Skin of body (tissue), 2 donors: ENCODE results near the gene ERGIC1. TPM values are rescaled to one million over a fixed set of nuclear protein-coding genes. Genes with fewer than 3 reads are reported as not detected.

Experiments used
- DNase-seq: peaks from one replicate; lab custom pipeline; 2025; lab: John Stamatoyannopoulos, UW
- total RNA-seq: library from RNA; depleted of rRNA; stranded (reverse); fragments of >200 nt; gene quantifications from one replicate; pipeline ENCODE4 v1.2.3, GENCODE V29; 2014

ERGIC1 gene
- total RNA-seq, 1 donor from 2014 or later: 44.3 TPM

GRCh38 chr5:172827841-172828240 is 6.2 kb upstream of the ERGIC1 start:
- no peak for DNase-seq

- DNase-seq: no peak
These were observed 5.1 kb upstream of the ERGIC1 start for GRCh38 chr5:172828911-172829431.

- DNase-seq: no peak
These were observed 3.7 kb upstream of the ERGIC1 start for GRCh38 chr5:172830275-172830799.

GRCh38 chr5:172830876-172831662 is 3.0 kb upstream of the ERGIC1 start:
- no peak for DNase-seq

GRCh38 chr5:172832383-172833315 is 1.4 kb upstream of the ERGIC1 start:
- DNase-seq: no peak

GRCh38 chr5:172833372-172833685 is 722 bp upstream of the ERGIC1 start:
- no peak for DNase-seq

- DNase-seq: no peak
These were observed 601 bp downstream of the ERGIC1 start for GRCh38 chr5:172834415-172835289.

- DNase-seq: no peak
These were observed 1.4 kb downstream of the ERGIC1 start for GRCh38 chr5:172835290-172835993.

GRCh38 chr5:172835994-172836356 is 1.9 kb downstream of the ERGIC1 start:
- DNase-seq: no peak

GRCh38 chr5:172837640-172838039 is 3.6 kb downstream of the ERGIC1 start:
- no peak for DNase-seq

GRCh38 chr5:172838151-172838875 is 4.3 kb downstream of the ERGIC1 start:
- DNase-seq: no peak

GRCh38 chr5:172839669-172840431 is 5.8 kb downstream of the ERGIC1 start:
- DNase-seq: no peak

- DNase-seq: no peak
These were observed 6.5 kb downstream of the ERGIC1 start for GRCh38 chr5:172840432-172841154.

- DNase-seq: no peak
These were observed 7.2 kb downstream of the ERGIC1 start for GRCh38 chr5:172841256-172841655.

GRCh38 chr5:172843825-172844576 is 9.9 kb downstream of the ERGIC1 start:
- no peak for DNase-seq

GRCh38 chr5:172844577-172844838 is 10.5 kb downstream of the ERGIC1 start:
- no peak for DNase-seq

- DNase-seq: no peak
These were observed 11.1 kb downstream of the ERGIC1 start for GRCh38 chr5:172845154-172845553.

- no peak for DNase-seq
These were observed 11.5 kb downstream of the ERGIC1 start for GRCh38 chr5:172845576-172845975.
